ENCODE measurements around the gene ARHGAP29.

- no peak for TF ChIP-seq CTCF (IDR thresholded peaks at IDR 0.05; ENCODE audit: low read length)
- TF ChIP-seq EZH2 (IDR thresholded peaks at IDR 0.05; ENCODE audit: borderline replicate concordance, low read length): no peak
These were observed 23.4 kb upstream of the ARHGAP29 start for GRCh38 chr1:94260635-94261387.
